K562 (cell line): ENCODE data around the gene ANKRD13D. TPM values are rescaled to one million over a fixed set of nuclear protein-coding genes. Genes with fewer than 3 reads are reported as not detected.

Experiments used
- BMI1 ChIP-seq: fragments of 150-350 bp; IDR thresholded peaks from 2 replicates; pipeline ENCODE4 v1.6.1; 2014; ENCODE audit warnings: low read length
- CTBP1 ChIP-seq: fragments of 450-650 bp; IDR thresholded peaks from 2 replicates; pipeline ENCODE4 v1.6.1; 2016; ENCODE audit warnings: borderline replicate concordance
- ETV5 ChIP-seq: sonication (generic); formaldehyde crosslinking; IDR thresholded peaks from 2 replicates; pipeline ENCODE4 v1.4.0; 2020; ENCODE audit warnings: low read depth, mild to moderate bottlenecking, missing genetic modification reagents
- KDM2B ChIP-seq: fragments of 250-450 bp; sonication (Bioruptor Pico); IDR thresholded peaks from 2 replicates; pipeline ENCODE4 v1.8.0; 2021; ENCODE audit warnings: mild to moderate bottlenecking, moderate library complexity
- KDM5B ChIP-seq: fragments of 200-600 bp; sonication (generic); IDR thresholded peaks from 2 replicates; pipeline ENCODE4 v1.6.1; 2012; ENCODE audit warnings: low read depth, mild to moderate bottlenecking, moderate library complexity, low read length, control low read depth, inconsistent platforms; ENCODE audit not compliant: insufficient replicate concordance
- RFX7 ChIP-seq: fragments of 250-450 bp; sonication (Bioruptor Pico); IDR thresholded peaks from 2 replicates; pipeline ENCODE4 v1.5.1; 2021; ENCODE audit warnings: mild to moderate bottlenecking
- RREB1 ChIP-seq: fragments of 250-450 bp; sonication (Bioruptor Pico); IDR thresholded peaks from 2 replicates; pipeline ENCODE4 v1.4.0; 2020
- SNRNP70 ChIP-seq: fragments of 200-400 bp; formaldehyde crosslinking; optimal IDR thresholded peaks from 2 replicates; pipeline ENCODE3; 2017; ENCODE audit warnings: low read depth, low read length
- SP1 ChIP-seq: sonication (generic); formaldehyde crosslinking; IDR thresholded peaks from 2 replicates; pipeline ENCODE4 v1.8.1; 2022; ENCODE audit warnings: mild to moderate bottlenecking, missing genetic modification reagents
- ZBTB40 ChIP-seq, 2 experiments: fragments of 450-650 bp in 1 of 2; sonication (generic) in 1 of 2; formaldehyde crosslinking in 1 of 2; IDR thresholded peaks; 2 replicates each; pipeline versions ENCODE4 v1.7.1 to v1.9.0; 2016 to 2022; ENCODE audit warnings: inconsistent platforms in 1 of 2, mild to moderate bottlenecking in 1 of 2, missing genetic modification reagents in 1 of 2
- ZC3H4 ChIP-seq: sonication (generic); formaldehyde crosslinking; IDR thresholded peaks from 2 replicates; pipeline ENCODE4 v1.9.0; 2021; ENCODE audit warnings: missing genetic modification reagents, borderline replicate concordance
- polyA plus RNA-seq, 8 experiments: library from polyadenylated mRNA; depleted of rRNA in 4 of 8; stranded (reverse) in 5 of 8; unstranded in 3 of 8; fragments of >200 nt; fragmentation: Nextera tagmentation in 2 of 8; fragmentation: Illumina TruSeq in 1 of 8; extraction: Ambion mirVana in 2 of 8; extraction: Trizol in 1 of 8; gene quantifications; 2 replicates each; pipeline versions ENCODE4 v1.2.1 to v1.2.3, GENCODE V29; 2011 to 2014; ENCODE audit warnings: inconsistent platforms in 1 of 8, missing spikeins in 1 of 8
- total RNA-seq, 7 experiments: library from RNA; depleted of rRNA in 6 of 7; stranded (reverse); fragments of >200 nt in 6 of 7; fragmentation: Illumina TruSeq in 2 of 7; extraction: Trizol in 2 of 7; gene quantifications; 2 replicates each; pipeline versions ENCODE4 v1.2.1 to v1.2.3, GENCODE V29; 2011 to 2021; ENCODE audit warnings: low replicate concordance in 1 of 7

ANKRD13D gene
- total and polyA plus RNA-seq, 9 of the 15 experiments (the other 6 are each of a cell fraction or from before 2014, with no cell fraction given) = 0.94 to 40.9 (median 22.4) TPM

- TF ChIP-seq KDM2B (CRISPR knock-in tag) = no peak
- TF ChIP-seq KDM5B = peak; percentile 33
- no peak for TF ChIP-seq BMI1
- peak; percentile 28; the same call in 1 of the 2 replicates for TF ChIP-seq ETV5 (CRISPR knock-in tag)
- TF ChIP-seq RREB1 = no peak
- TF ChIP-seq SNRNP70 = peak; percentile 47
- TF ChIP-seq ZBTB40 (IDR thresholded peaks at IDR 0.05) = 0 out of 2 replicates have a peak, but pooled peaks have one; percentile 4
- no peak for TF ChIP-seq ZBTB40 (CRISPR knock-in tag; IDR thresholded peaks at IDR 0.05)
- TF ChIP-seq ZC3H4 (CRISPR knock-in tag) = peak; percentile 89; the same call in 1 of the 2 replicates
- no peak for TF ChIP-seq RFX7 (CRISPR knock-in tag)
- peak; percentile 47; the same call in 1 of the 2 replicates for TF ChIP-seq CTBP1
- TF ChIP-seq SP1 (CRISPR knock-in tag) = 0 out of 2 replicates have a peak, but pooled peaks have one; percentile 28
Measured at GRCh38 chr11:67267188-67268080, 21.7 kb upstream of the ANKRD13D start (continued).
